ENCODE results near the gene MT4.
A peak's percentile ranks its signal among the peaks of the same experiment; 100 is the strongest.

The MT4 gene

DNA sequence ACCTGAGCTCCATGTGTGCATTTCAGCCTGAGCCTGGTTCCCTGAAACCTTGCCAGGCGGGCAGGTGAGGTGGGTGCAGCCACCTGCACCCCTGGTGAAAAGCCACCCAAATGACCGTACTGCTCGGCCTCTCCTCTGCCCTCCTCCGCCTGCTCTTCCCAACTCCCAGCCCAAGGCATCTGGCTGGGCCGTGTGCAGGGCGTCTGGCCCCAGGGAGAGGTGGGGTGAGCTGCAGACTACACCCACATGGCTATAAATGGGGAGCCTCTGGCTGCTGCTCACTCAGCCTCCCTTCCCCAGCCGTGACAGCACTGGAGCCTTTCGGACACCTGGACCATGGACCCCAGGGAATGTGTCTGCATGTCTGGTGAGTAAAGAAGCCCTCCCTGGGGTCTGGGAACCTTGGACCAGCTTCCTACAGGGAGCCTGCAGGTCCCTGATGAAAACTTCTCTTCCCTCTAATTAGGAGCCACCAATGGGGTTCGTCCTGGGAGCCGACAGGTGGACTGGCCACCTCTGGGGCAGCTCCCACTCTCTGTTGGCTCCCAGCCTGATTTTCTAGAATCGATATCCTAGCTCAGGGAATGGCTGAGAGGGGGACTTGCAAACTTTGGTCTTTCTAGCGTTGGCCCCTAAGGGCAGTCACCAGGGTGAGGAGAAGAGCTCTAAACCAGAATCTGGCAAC lies at the start of gene MT4:
MT4 (plus strand) TSS at position 281 of the 685 bp plus-strand sequence; CDS start at position 337, 56 bp downstream.
- no CpG with 5 or more reads among the region's 12 CpGs for WGBS (ENCODE audit: insufficient coverage, insufficient read length)
- Histone ChIP-seq H3K27ac (ENCODE audit: low read length) (no peak within 1 kb of the TSS), H3K27me3 (ENCODE audit: control insufficient read depth, insufficient read depth, low read length) (no peaks in the 10 kb centered on the region), H3K4me1 (ENCODE audit: control insufficient read depth, insufficient read depth, low read length) (no peaks in the 10 kb centered on the region), H3K36me3 (ENCODE audit: control insufficient read depth, insufficient read depth, low read length) (no peaks in the 10 kb centered on the region), H3K4me3 (ENCODE audit: low read length) (no peak within 1 kb of the TSS), H3K9me3 (ENCODE audit: control insufficient read depth, insufficient read depth, low read length) (no peaks in the 10 kb centered on the region)
- DNase-seq (ENCODE audit: low read depth, low spot score) = no peak

GRCh38 chr16:56515665-56516064 lies 49.2 kb upstream of the MT4 start:
- no peak for DNase-seq (ENCODE audit: low read depth, low spot score)
- Histone ChIP-seq H3K9me3 (ENCODE audit: control insufficient read depth, insufficient read depth, low read length) (no peaks in the 10 kb centered on the region), H3K27ac (ENCODE audit: low read length) (no peak overlapping the region), H3K36me3 (ENCODE audit: control insufficient read depth, insufficient read depth, low read length) (no peaks in the 10 kb centered on the region), H3K4me3 (ENCODE audit: low read length) (no peak overlapping the region), H3K4me1 (ENCODE audit: control insufficient read depth, insufficient read depth, low read length) (no peaks in the 10 kb centered on the region), H3K27me3 (ENCODE audit: control insufficient read depth, insufficient read depth, low read length) (no peaks in the 10 kb centered on the region)
- WGBS (ENCODE audit: insufficient coverage, insufficient read length) = no CpG with 5 or more reads among the region's 6 CpGs

DNA sequence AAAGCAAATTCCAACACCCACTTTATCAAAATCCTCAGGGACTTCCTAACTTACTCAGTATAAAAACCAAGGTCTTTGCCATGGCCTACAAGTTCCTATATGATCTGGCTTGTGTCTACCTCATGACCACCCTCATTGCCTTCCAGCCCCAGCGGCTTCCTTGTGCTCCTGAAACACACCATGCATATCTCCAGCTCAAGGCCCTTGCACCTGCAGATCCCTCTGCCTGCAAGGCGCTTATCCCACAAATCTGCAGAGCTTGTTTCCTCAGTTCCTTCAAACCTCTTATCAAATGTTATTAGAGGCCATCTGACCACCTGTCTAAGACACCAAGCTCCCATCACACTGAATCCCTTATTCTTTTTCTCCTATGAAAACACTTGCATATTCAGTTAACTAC lies 47.7 kb upstream of the MT4 start:
- Histone ChIP-seq H3K4me3 (ENCODE audit: low read length) (no peak overlapping the region; the same call in 1 of the 2 replicates), H3K27me3 (ENCODE audit: control insufficient read depth, insufficient read depth, low read length) (no peaks in the 10 kb centered on the region), H3K27ac (ENCODE audit: low read length) (no peak overlapping the region), H3K36me3 (ENCODE audit: control insufficient read depth, insufficient read depth, low read length) (no peaks in the 10 kb centered on the region), H3K4me1 (ENCODE audit: control insufficient read depth, insufficient read depth, low read length) (no peaks in the 10 kb centered on the region), H3K9me3 (ENCODE audit: control insufficient read depth, insufficient read depth, low read length) (no peaks in the 10 kb centered on the region)
- no CpG with 5 or more reads among the region's 2 CpGs for WGBS (ENCODE audit: insufficient coverage, insufficient read length)
- DNase-seq (ENCODE audit: low read depth, low spot score) = no peak

DNA sequence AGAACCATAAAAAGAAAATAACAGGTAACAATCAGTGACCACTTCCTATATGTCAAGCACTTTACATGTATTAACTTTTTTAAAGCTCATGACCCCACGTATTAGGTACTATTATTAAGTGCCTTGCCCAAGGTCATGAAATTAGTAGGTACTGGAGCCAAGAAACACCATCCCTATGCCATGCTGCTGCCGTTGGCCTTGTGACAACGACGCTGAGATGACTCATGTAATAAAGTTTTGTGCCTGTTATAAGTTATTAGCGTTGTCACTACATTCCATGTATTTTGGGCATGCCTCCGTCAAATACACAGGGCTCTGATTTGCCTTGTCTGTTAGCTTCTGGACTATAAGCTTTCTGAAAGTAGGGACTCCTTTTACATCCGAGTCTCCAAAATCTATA lies 46.4 kb upstream of the MT4 start:
- Histone ChIP-seq H3K4me3 (ENCODE audit: low read length) (no peak overlapping the region), H3K27me3 (ENCODE audit: control insufficient read depth, insufficient read depth, low read length) (no peaks in the 10 kb centered on the region), H3K9me3 (ENCODE audit: control insufficient read depth, insufficient read depth, low read length) (no peaks in the 10 kb centered on the region), H3K36me3 (ENCODE audit: control insufficient read depth, insufficient read depth, low read length) (no peaks in the 10 kb centered on the region), H3K4me1 (ENCODE audit: control insufficient read depth, insufficient read depth, low read length) (no peaks in the 10 kb centered on the region), H3K27ac (ENCODE audit: low read length) (no peak overlapping the region)
- no CpG with 5 or more reads among the region's 7 CpGs for WGBS (ENCODE audit: insufficient coverage, insufficient read length)
- DNase-seq (ENCODE audit: low read depth, low spot score) = no peak

DNA sequence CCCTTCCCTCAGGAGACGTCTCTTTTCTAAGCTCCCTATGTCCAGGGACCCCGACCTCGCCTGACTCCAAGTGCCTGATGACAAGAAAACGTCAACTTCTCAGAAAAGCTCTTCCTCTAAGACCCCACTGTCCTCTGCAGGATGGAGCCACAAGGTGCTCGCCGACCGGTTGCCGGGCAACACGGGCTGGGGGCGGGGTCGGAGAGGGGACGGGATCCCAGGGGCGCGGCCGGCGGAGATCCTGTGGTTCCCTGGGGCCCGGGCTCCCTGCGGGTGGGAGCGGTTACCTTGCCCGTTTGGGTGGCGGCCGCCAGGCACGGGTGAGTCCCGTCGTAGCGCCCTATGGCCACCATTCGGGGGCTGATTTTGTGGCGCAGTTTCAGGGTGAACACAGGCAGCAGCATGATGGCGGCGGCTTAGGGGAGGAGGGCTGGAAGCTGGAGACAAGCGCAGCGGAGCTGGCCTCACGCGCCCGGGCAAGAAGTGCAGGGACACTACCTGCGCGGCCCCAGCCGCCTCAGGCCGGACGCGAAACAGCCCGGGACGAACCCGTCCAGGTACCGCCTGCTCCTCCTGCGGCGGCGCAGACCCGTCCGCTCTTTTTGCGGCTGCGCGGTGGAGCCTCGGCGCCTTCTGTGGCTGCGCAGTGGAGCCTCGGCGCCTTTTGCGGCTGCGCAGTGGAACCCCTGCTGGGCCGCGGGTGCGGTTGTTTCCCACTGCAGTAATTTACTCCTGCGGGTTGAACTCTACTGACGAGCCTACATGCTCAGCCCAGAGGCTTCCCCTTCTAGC lies 45.2 kb upstream of the MT4 start, which contains the start of gene BBS2:
BBS2 (minus strand) TSS at position 566 of the 792 bp plus-strand sequence; CDS start at position 404, 162 bp downstream.
- DNase-seq (ENCODE audit: low read depth, low spot score) = peak; percentile 48
- H3K27ac ChIP-seq (ENCODE audit: low read length) = no peak within 1 kb of the TSS

GRCh38 chr16:56520251-56520577 lies 44.7 kb upstream of the MT4 start:
- H3K4me1 ChIP-seq (ENCODE audit: control insufficient read depth, insufficient read depth, low read length) = no peaks in the 10 kb centered on the region
- WGBS (ENCODE audit: insufficient coverage, insufficient read length) = no CpG with 5 or more reads among the region's 4 CpGs
- H3K27me3 ChIP-seq (ENCODE audit: control insufficient read depth, insufficient read depth, low read length) = no peaks in the 10 kb centered on the region
- H3K9me3 ChIP-seq (ENCODE audit: control insufficient read depth, insufficient read depth, low read length) = no peaks in the 10 kb centered on the region
- H3K4me3 ChIP-seq (ENCODE audit: low read length) = peak overlapping the region; percentile 82; the same call in 1 of the 2 replicates
- no peaks in the 10 kb centered on the region for H3K36me3 ChIP-seq (ENCODE audit: control insufficient read depth, insufficient read depth, low read length)
- DNase-seq (ENCODE audit: low read depth, low spot score) = no peak
- no peak overlapping the region for H3K27ac ChIP-seq (ENCODE audit: low read length)

More for the DNA sequence above, 45.2 kb upstream of the MT4 start, which contains the start of gene BBS2:
- no CpG with 5 or more reads among the region's 65 CpGs for WGBS (ENCODE audit: insufficient coverage, insufficient read length)
- H3K36me3 ChIP-seq (ENCODE audit: control insufficient read depth, insufficient read depth, low read length) = no peaks in the 10 kb centered on the region
- no peaks in the 10 kb centered on the region for H3K27me3 ChIP-seq (ENCODE audit: control insufficient read depth, insufficient read depth, low read length)
- H3K4me1 ChIP-seq (ENCODE audit: control insufficient read depth, insufficient read depth, low read length) = no peaks in the 10 kb centered on the region
- H3K9me3 ChIP-seq (ENCODE audit: control insufficient read depth, insufficient read depth, low read length) = no peaks in the 10 kb centered on the region
- peak within 1 kb of the TSS; percentile 82 for H3K4me3 ChIP-seq (ENCODE audit: low read length)

- no peaks in the 10 kb centered on the region for H3K4me1 ChIP-seq (ENCODE audit: control insufficient read depth, insufficient read depth, low read length)
- no peaks in the 10 kb centered on the region for H3K9me3 ChIP-seq (ENCODE audit: control insufficient read depth, insufficient read depth, low read length)
- no peak for DNase-seq (ENCODE audit: low read depth, low spot score)
- no peaks in the 10 kb centered on the region for H3K27me3 ChIP-seq (ENCODE audit: control insufficient read depth, insufficient read depth, low read length)
- no peak overlapping the region for H3K4me3 ChIP-seq (ENCODE audit: low read length)
- no peak overlapping the region for H3K27ac ChIP-seq (ENCODE audit: low read length)
- H3K36me3 ChIP-seq (ENCODE audit: control insufficient read depth, insufficient read depth, low read length) = no peaks in the 10 kb centered on the region
- WGBS (ENCODE audit: insufficient coverage, insufficient read length) = no CpG with 5 or more reads among the region's 9 CpGs
Measured at GRCh38 chr16:56525236-56525635, 39.6 kb upstream of the MT4 start.

DNA sequence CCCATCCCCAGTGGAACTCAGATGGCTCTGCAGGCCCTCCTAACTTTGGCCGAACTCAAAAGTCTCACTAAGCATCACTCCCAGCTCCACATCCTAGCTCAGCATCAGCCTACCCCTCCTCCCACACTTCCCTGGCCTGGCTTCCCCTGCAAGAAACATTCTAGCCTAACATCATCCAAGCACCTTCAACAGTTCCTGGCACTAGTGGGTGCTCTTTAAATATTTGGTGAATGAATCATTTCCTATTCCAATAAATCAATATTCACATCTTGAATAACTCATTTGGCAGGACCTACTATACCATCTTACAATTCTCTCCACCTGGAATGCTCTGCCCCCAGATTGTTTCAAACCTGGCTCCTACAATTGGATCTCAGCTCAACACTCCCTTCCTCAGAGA lies 34.0 kb upstream of the MT4 start:
- H3K36me3 ChIP-seq (ENCODE audit: control insufficient read depth, insufficient read depth, low read length) = no peaks in the 10 kb centered on the region
- no peaks in the 10 kb centered on the region for H3K9me3 ChIP-seq (ENCODE audit: control insufficient read depth, insufficient read depth, low read length)
- no peak for DNase-seq (ENCODE audit: low read depth, low spot score)
- no peaks in the 10 kb centered on the region for H3K4me1 ChIP-seq (ENCODE audit: control insufficient read depth, insufficient read depth, low read length)
- no peaks in the 10 kb centered on the region for H3K27me3 ChIP-seq (ENCODE audit: control insufficient read depth, insufficient read depth, low read length)
- H3K4me3 ChIP-seq (ENCODE audit: low read length) = no peak overlapping the region
- H3K27ac ChIP-seq (ENCODE audit: low read length) = no peak overlapping the region
- WGBS (ENCODE audit: insufficient coverage, insufficient read length) = no CpG with 5 or more reads among the region's 1 CpG

DNA sequence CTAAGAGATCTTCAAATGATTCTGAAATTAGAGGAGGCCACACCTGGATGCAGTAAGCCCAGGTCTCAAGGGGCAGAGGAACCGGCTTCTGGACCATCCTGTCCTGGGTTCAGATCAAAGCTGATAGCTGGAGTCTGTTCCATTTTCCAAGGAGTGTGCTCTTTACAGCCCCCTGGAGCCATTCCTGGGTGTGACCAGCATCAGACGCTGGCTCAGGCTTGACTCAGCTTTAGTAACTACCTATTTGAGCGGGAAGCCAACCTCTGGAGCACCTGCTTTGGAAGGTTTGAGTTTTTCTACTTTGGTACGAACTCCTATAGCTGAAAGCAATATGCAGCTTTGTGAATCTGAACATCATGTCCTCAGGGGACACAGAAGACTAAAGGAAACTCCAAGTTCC lies 32.2 kb upstream of the MT4 start:
- DNase-seq (ENCODE audit: low read depth, low spot score) = no peak
- no CpG with 5 or more reads among the region's 4 CpGs for WGBS (ENCODE audit: insufficient coverage, insufficient read length)
- Histone ChIP-seq H3K36me3 (ENCODE audit: control insufficient read depth, insufficient read depth, low read length) (no peaks in the 10 kb centered on the region), H3K4me1 (ENCODE audit: control insufficient read depth, insufficient read depth, low read length) (no peaks in the 10 kb centered on the region), H3K4me3 (ENCODE audit: low read length) (no peak overlapping the region), H3K9me3 (ENCODE audit: control insufficient read depth, insufficient read depth, low read length) (no peaks in the 10 kb centered on the region), H3K27ac (ENCODE audit: low read length) (no peak overlapping the region), H3K27me3 (ENCODE audit: control insufficient read depth, insufficient read depth, low read length) (no peaks in the 10 kb centered on the region)

GRCh38 chr16:56534847-56535383 lies 30.0 kb upstream of the MT4 start:
- WGBS (ENCODE audit: insufficient coverage, insufficient read length) = no CpG with 5 or more reads among the region's 8 CpGs
- Histone ChIP-seq H3K4me1 (ENCODE audit: control insufficient read depth, insufficient read depth, low read length) (no peaks in the 10 kb centered on the region), H3K27me3 (ENCODE audit: control insufficient read depth, insufficient read depth, low read length) (no peaks in the 10 kb centered on the region), H3K9me3 (ENCODE audit: control insufficient read depth, insufficient read depth, low read length) (no peaks in the 10 kb centered on the region), H3K27ac (ENCODE audit: low read length) (no peak overlapping the region), H3K36me3 (ENCODE audit: control insufficient read depth, insufficient read depth, low read length) (no peaks in the 10 kb centered on the region), H3K4me3 (ENCODE audit: low read length) (no peak overlapping the region)
- no peak for DNase-seq (ENCODE audit: low read depth, low spot score)

All from iPS DF 6.9 (cell line).